Adrenal gland (tissue), 5 donors: ENCODE measurements around the gene APBA2.
"Not testable (repeated sequence)": the region's sequence is repeated elsewhere in the genome, so short reads cannot be mapped to it uniquely, and the experiment has no call there.

Experiments used
- POLR2A ChIP-seq, 2 donors: fragments of 450-650 bp; IDR thresholded peaks; one replicate each; pipeline ENCODE4 v1.6.1; 2017; ENCODE audit warnings: antibody characterized with exemption in 2 of 2, mild to moderate bottlenecking in 2 of 2, moderate library complexity in 1 of 2
- TF ChIP-seq, protein P1 (sequence below), 6 experiments: fragments of 450-650 bp in 4 of 6; fragments of 200-600 bp in 2 of 6; sonication (generic) in 1 of 6; IDR thresholded peaks; 1 replicate in 5 of 6; 2 replicates in 1 of 6; pipeline versions ENCODE4 v1.5.1 to v1.8.0; 2016 to 2021; ENCODE audit warnings: antibody characterized with exemption in 6 of 6, mild to moderate bottlenecking in 2 of 6, moderate library complexity in 1 of 6
- donor health status: DM: no; HTN: no; CAD: no.

DNA sequence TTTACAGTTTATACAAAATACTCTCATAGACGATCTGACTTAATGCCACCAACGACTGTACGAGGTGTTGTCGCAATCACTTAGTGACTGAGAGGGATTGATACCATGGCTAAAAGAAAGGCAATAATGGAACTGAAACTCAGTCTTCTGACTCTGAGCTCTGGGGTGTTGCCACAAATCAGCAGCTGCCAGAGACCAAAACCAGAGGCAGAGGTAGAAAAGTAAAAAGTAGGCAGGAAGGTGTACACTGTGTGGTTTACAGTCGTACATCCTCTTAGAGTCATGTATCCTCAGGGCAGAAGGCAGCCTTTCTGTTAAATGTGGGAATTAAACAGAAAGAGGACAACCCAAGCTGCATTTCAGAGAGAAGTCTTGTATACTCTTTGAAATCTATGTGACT, 38.5 kb upstream of the APBA2 start:
- TF ChIP-seq, protein P1, sequence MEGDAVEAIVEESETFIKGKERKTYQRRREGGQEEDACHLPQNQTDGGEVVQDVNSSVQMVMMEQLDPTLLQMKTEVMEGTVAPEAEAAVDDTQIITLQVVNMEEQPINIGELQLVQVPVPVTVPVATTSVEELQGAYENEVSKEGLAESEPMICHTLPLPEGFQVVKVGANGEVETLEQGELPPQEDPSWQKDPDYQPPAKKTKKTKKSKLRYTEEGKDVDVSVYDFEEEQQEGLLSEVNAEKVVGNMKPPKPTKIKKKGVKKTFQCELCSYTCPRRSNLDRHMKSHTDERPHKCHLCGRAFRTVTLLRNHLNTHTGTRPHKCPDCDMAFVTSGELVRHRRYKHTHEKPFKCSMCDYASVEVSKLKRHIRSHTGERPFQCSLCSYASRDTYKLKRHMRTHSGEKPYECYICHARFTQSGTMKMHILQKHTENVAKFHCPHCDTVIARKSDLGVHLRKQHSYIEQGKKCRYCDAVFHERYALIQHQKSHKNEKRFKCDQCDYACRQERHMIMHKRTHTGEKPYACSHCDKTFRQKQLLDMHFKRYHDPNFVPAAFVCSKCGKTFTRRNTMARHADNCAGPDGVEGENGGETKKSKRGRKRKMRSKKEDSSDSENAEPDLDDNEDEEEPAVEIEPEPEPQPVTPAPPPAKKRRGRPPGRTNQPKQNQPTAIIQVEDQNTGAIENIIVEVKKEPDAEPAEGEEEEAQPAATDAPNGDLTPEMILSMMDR (IDR thresholded peaks at IDR 0.05) = not testable (repeated sequence)
- not testable (repeated sequence) for TF ChIP-seq POLR2A (IDR thresholded peaks at IDR 0.05)
